ENCODE results near the gene SAP25. TPM values are rescaled to one million over a fixed set of nuclear protein-coding genes. Genes with fewer than 3 reads are reported as not detected.

Gene SAP25
- total RNA-seq, 1 donor from 2014 or later: 10.6 TPM

DNA sequence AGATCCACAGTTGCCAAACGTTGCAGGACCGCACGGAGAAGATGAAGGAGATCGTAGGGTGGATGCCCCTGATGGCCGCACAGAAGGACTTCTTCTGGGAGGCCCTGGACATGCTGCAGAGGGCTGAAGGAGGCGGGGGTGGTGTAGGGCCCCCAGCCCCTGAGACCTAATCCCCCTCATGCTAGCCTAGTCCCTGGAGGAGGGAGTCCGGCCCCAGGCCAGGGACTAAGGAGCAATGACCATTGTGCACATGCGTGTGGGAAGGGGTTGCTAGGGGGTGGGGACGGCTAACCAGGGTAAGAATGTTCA is 27.0 kb upstream of the SAP25 start:
- no peak overlapping the region for H3K4me3 ChIP-seq
- H3K4me1 ChIP-seq: peaks cover 12% of the 10 kb centered on the region
- no peak for ATAC-seq
- no peak overlapping the region for H3K27ac ChIP-seq
- intact Hi-C loops (cut with DNase I): no loop called here
- no peak for DNase-seq
- no peaks in the 10 kb centered on the region for H3K36me3 ChIP-seq
- TF ChIP-seq, protein P1, sequence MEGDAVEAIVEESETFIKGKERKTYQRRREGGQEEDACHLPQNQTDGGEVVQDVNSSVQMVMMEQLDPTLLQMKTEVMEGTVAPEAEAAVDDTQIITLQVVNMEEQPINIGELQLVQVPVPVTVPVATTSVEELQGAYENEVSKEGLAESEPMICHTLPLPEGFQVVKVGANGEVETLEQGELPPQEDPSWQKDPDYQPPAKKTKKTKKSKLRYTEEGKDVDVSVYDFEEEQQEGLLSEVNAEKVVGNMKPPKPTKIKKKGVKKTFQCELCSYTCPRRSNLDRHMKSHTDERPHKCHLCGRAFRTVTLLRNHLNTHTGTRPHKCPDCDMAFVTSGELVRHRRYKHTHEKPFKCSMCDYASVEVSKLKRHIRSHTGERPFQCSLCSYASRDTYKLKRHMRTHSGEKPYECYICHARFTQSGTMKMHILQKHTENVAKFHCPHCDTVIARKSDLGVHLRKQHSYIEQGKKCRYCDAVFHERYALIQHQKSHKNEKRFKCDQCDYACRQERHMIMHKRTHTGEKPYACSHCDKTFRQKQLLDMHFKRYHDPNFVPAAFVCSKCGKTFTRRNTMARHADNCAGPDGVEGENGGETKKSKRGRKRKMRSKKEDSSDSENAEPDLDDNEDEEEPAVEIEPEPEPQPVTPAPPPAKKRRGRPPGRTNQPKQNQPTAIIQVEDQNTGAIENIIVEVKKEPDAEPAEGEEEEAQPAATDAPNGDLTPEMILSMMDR (IDR thresholded peaks at IDR 0.05): no peak
- no peaks in the 10 kb centered on the region for H3K9me3 ChIP-seq
- no peaks in the 10 kb centered on the region for H3K27me3 ChIP-seq (ENCODE audit: low read depth)

DNA sequence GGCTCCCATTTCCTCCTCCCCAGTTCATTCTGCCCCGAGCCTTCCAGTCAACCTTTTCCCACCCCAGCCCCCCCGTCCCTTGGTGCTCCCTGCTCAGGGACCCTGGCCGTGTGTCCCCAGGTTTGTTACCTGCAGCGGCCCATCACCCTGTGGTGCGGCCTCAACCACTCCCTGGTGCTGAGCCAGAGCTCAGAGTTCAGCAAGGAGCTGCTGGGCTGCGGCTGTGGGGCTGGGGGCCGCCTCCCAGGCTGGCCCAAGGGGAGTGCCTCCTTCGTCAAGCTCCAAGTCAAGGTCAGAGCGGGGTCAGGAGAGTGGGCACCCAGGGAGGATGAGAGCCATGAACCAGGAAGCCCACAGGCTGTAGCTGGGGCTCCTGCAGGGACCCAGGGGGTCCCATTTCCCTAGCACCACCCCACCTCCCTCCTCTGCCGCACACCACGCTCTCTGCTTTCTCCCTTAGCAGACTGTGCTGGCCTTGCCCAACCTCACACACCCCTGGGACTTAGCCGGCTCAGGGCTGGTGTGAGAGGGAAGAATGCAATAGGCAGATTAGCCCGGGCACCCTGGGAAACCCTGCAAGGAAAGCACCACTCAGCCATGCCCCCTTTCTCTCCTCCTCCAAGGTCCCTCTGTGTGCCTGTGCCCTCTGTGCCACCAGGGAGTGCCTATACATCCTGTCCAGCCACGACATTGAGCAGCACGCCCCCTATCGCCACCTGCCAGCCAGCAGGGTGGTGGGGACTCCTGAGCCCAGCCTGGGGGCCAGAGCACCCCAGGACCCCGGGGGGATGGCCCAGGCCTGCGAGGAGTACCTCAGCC is 26.4 kb upstream of the SAP25 start:
- no peaks in the 10 kb centered on the region for H3K36me3 ChIP-seq
- no peak overlapping the region for H3K4me3 ChIP-seq
- DNase-seq: no peak
- no peaks in the 10 kb centered on the region for H3K27me3 ChIP-seq (ENCODE audit: low read depth)
- intact Hi-C loops (cut with DNase I): no loop called here
- no peaks in the 10 kb centered on the region for H3K9me3 ChIP-seq
- H3K27ac ChIP-seq: no peak overlapping the region
- TF ChIP-seq, protein P1 (IDR thresholded peaks at IDR 0.05): no peak
- no peak for ATAC-seq
- peaks cover 6% of the 10 kb centered on the region for H3K4me1 ChIP-seq

- DNase-seq: no peak
- intact Hi-C loops (cut with DNase I): no loop called here
- Histone ChIP-seq H3K4me1 (no peaks in the 10 kb centered on the region), H3K36me3 (no peaks in the 10 kb centered on the region), H3K27me3 (ENCODE audit: low read depth) (no peaks in the 10 kb centered on the region), H3K9me3 (no peaks in the 10 kb centered on the region), H3K4me3 (no peak overlapping the region), H3K27ac (no peak overlapping the region)
- ATAC-seq: no peak
- TF ChIP-seq, protein P1 (IDR thresholded peaks at IDR 0.05): no peak
Measured at GRCh38 chr7:100598425-100598824, 24.7 kb upstream of the SAP25 start.

GRCh38 chr7:100595188-100595587 is 21.5 kb upstream of the SAP25 start:
- TF ChIP-seq, protein P1 (IDR thresholded peaks at IDR 0.05): no peak
- Histone ChIP-seq H3K4me1 (no peaks in the 10 kb centered on the region), H3K27me3 (ENCODE audit: low read depth) (no peaks in the 10 kb centered on the region), H3K4me3 (no peak overlapping the region), H3K9me3 (no peaks in the 10 kb centered on the region), H3K27ac (no peak overlapping the region), H3K36me3 (no peaks in the 10 kb centered on the region)
- DNase-seq (no peak), ATAC-seq (no peak)
- intact Hi-C loops (cut with DNase I): no loop called here

DNA sequence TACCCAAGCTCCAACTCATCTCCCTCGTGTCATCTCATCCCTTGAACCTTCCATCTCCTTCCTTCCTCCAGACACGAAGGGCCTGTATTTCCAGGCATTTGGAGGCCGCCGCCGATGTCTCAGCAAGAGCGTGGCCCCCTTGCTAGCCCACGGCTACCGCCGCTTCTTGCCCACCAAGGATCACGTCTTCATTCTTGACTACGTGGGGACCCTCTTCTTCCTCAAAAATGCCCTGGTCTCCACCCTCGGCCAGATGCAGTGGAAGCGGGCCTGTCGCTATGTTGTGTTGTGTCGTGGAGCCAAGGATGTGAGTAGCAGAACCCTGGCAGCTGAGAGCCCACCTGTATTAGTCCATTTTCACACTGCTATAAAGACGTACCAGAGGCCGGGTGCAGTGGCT is 17.9 kb upstream of the SAP25 start:
- intact Hi-C loops (cut with DNase I): no loop called here
- H3K9me3 ChIP-seq: no peaks in the 10 kb centered on the region
- H3K4me3 ChIP-seq: no peak overlapping the region
- H3K36me3 ChIP-seq: no peaks in the 10 kb centered on the region
- ATAC-seq: no peak
- H3K27ac ChIP-seq: no peak overlapping the region
- H3K4me1 ChIP-seq: peaks cover 5% of the 10 kb centered on the region
- no peaks in the 10 kb centered on the region for H3K27me3 ChIP-seq (ENCODE audit: low read depth)
- DNase-seq: no peak
- TF ChIP-seq, protein P1 (IDR thresholded peaks at IDR 0.05): no peak
